Measurements from ENCODE around the gene XYLT1.

The XYLT1 gene

DNA sequence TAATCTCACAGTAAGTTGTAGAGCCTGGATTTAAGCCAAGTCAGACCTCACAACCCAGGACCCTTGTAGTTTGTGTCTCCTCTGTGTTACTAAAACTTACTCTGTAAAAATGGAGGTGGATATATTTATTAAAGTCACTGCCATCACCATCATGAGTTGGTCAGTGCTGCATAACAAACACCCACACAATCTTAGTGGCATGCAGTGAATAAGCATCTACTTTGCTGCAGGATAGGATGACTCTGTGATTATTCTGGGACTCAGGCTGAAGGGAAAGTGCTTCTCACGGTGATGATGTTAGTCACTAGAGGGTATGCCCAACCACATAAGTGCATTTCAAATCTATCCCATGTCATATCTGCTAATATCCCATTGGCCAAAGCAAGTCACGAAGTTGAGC is 398.7 kb downstream of the XYLT1 start:
- DNase-seq: peak in 2 of 58 donors; percentile 8 to 10

DNA sequence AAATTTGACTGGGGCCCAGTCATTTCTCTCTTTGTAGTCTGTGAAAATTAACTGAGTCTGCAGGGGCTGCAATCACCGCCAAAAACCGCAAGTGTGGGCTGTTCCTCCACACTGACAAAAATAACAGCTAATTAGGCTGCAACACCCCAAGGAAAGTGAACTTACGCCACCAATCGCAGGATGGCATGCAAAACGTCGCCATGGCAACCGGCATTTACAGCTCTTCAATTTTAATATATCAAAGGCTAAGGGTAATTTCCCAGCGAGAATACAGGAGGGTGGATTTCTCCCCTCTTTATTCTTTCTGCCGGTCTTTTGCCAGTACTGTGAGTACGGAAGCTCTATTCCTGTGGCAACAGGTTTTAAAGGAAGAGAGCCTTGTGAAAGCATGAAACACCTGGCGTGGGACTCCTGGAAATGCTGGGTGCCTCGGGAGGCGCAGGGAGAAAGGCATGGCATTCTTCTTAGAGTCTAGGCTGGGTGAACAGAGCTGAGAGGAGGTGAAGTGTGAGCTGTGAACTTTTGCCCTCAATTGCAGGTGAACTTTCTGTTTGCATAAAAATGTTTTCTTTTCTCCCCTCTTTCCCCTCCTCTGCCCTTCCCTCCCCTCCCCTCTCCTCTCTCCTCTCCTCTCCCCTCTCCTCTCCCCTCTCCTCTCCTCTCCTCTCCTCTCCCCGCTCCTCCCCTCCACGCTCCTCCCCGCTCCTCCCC is 399.7 kb downstream of the XYLT1 start:
- peak in 43 of 58 donors; percentile 9 to 75 (median 34) for DNase-seq

DNA sequence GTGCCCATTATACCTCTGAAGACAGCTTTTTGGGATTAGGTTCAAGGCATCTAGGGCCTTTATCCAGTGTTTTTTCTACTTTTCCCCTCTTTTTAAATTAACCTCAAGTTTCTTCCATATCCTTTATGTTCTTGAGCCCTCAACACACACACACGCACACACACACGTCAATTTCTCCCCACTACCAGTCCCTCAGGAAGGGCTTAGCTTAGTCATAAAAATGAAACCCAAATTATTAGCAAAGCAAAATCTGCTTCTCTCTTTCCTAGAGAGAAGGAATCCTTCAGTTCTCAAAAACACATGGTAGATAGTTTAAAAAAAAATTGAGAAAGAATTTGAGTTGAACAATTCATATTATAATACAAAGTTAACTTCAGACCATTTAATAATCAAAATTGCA is 401.1 kb downstream of the XYLT1 start:
- DNase-seq: no peak

GRCh38 chr16:17068524-17068923 is 402.2 kb downstream of the XYLT1 start:
- DNase-seq: no peak

- no peak for DNase-seq
These were observed 402.9 kb downstream of the XYLT1 start for GRCh38 chr16:17067882-17068281.

GRCh38 chr16:17063201-17064139 is 407.3 kb downstream of the XYLT1 start:
- peak in 15 of 58 donors; percentile 11 to 62 (median 26) for DNase-seq

GRCh38 chr16:17062676-17063075 is 408.1 kb downstream of the XYLT1 start:
- no peak for DNase-seq

DNA sequence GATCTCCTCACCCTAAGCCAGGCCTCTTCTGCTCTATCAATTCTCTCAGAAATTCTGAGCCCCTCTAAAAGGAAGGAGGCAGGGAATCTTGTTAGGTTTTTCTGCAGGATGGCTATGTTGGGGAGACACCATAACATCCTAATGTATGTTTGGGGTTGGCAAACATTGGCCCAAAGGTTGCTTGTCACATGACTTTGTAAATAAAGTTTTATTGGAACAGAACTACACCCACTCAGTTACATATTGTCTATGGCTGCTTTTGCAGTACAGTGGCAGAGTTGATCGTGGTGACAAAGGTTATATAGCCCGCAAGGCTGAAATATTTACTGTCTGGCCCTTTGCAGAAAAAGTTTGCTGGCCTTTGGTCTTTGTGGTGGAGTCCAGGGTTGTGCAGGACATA is 409.4 kb downstream of the XYLT1 start:
- DNase-seq: no peak

DNA sequence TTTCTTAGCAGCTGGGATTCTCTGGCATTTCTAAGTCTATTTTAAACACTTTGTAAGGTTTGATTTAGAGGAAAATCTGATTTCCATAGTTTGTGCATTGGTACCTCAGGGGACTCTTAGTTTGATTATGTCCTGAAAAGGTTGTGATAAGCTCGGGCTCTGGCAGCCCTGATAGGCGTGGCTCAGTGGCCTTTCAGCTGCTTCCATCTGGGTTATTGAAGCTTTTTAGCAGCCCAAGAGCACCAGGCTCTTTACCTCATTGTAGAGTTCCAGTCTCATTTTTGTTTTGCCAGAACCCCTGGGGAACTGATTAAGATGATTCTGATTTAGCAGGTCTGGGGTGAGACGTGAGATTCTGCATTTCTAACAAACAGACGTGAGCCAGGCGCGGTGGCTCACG is 412.3 kb downstream of the XYLT1 start:
- DNase-seq: no peak

DNA sequence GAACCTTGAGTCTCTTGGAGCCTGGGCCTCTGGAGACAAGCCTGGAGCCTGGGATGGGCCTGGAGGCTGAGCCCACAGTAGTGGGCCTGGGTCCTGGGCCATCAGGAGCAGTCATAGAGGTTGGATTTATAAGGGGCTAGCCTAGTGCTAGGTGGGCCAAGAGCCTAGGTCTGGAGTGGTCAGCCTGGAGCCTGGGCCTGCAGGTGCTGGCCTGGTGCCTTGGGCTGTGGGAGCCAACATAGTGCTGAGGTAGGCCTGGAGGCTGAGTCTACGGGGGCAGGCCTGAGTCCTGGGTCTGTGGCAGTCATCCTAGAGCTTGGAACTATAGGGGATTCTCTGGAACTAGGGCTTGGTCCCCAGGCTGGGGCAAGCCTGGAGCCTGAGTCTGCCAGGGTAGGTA is 414.1 kb downstream of the XYLT1 start:
- DNase-seq: no peak

DNA sequence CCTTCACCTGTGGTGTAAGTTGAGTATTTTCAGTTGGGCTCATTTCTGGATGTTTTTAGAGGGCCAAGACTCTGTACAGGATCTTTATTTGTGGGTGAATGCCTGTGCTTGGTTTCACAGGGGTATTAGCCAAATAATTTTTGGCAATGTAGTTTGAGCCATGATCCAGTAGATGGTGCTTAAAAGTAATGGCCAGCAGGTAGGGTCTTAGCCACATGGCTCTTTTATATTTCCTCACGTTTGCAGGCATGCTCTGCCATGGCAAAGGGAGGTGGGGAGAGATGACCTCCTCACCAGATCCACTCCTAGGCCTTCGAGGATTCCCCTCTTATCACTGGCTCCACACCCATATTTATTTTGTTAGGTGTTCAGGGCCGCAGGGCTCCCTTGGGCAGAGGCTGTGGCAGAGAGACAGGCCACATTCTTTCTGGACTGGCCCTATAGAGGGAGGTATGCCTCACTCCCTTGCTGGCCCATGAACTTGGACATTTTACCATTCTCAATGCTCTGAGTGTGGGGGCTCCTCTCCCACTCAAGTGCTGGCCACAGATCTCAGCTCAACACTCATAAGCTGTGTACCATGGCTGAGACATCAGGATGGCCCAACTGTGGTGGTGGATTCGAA is 417.1 kb downstream of the XYLT1 start:
- DNase-seq: no peak

Measured in anterior cingulate cortex (tissue), 58 donors.